Measurements from ENCODE around the gene SKAP1.

DNA sequence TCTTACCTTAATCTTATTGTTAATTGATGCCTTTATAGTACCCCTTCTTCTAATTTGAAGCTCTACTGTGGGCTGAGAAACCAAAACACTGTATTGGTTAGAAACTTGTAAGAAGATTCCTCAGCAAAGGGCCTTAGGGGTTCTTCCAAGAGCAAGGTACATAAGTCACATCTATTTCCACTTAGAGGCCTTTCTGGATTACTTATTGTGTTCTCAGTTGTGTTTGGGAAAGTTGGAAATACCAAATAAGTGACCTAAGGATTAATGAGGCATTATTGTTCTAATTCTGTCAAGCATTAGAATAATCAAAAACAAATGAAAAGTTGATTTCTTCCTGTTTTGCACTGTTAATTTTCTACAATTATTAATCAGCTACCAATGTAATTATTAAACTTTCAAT lies 85.8 kb downstream of the SKAP1 start:
- TF ChIP-seq, protein P1, sequence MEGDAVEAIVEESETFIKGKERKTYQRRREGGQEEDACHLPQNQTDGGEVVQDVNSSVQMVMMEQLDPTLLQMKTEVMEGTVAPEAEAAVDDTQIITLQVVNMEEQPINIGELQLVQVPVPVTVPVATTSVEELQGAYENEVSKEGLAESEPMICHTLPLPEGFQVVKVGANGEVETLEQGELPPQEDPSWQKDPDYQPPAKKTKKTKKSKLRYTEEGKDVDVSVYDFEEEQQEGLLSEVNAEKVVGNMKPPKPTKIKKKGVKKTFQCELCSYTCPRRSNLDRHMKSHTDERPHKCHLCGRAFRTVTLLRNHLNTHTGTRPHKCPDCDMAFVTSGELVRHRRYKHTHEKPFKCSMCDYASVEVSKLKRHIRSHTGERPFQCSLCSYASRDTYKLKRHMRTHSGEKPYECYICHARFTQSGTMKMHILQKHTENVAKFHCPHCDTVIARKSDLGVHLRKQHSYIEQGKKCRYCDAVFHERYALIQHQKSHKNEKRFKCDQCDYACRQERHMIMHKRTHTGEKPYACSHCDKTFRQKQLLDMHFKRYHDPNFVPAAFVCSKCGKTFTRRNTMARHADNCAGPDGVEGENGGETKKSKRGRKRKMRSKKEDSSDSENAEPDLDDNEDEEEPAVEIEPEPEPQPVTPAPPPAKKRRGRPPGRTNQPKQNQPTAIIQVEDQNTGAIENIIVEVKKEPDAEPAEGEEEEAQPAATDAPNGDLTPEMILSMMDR (IDR thresholded peaks at IDR 0.05; ENCODE audit: low read depth, low read length), result no peak
- no peak for TF ChIP-seq EZH2phosphoT487 (IDR thresholded peaks at IDR 0.05; ENCODE audit: low read depth)
